Activated CD8-positive, alpha-beta memory T cell treated with anti-CD3 and anti-CD28 coated beads for 1 hour (primary cell): Measurements from ENCODE around the gene TRIOBP.

Source experiments
- DNase-seq, 2 donors: peaks; one replicate each; pipeline ENCODE4 v3.0.0-alpha.2; 2020; ENCODE audit warnings: low read depth in 1 of 2; ENCODE audit errors: extremely low read depth in 1 of 2

TRIOBP gene

GRCh38 chr22:37669586-37669985, 27.3 kb upstream of the TRIOBP start:
- DNase-seq, result no peak

GRCh38 chr22:37672206-37672919, 24.5 kb upstream of the TRIOBP start:
- no peak for DNase-seq

GRCh38 chr22:37672920-37673455, 23.9 kb upstream of the TRIOBP start:
- DNase-seq, result no peak

GRCh38 chr22:37674248-37674647, 22.6 kb upstream of the TRIOBP start:
- no peak for DNase-seq

- peak in 1 of 2 donors; percentile 30 for DNase-seq
Measured at GRCh38 chr22:37674951-37675929, 21.6 kb upstream of the TRIOBP start, which contains the start of gene LGALS1. TSS of gene LGALS1 (plus strand) at chr22:37675636. CDS start at chr22:37675703, 67 bp downstream.

- DNase-seq, result no peak
Measured at GRCh38 chr22:37675930-37676735, 20.7 kb upstream of the TRIOBP start.

GRCh38 chr22:37676736-37677492, 19.9 kb upstream of the TRIOBP start:
- peak; percentile 85 to 90 for DNase-seq

- no peak for DNase-seq
Measured at GRCh38 chr22:37677493-37677974, 19.3 kb upstream of the TRIOBP start.

GRCh38 chr22:37678372-37678771, 18.5 kb upstream of the TRIOBP start:
- no peak for DNase-seq

GRCh38 chr22:37679670-37680069, 17.2 kb upstream of the TRIOBP start:
- no peak for DNase-seq

GRCh38 chr22:37680191-37680851, 16.5 kb upstream of the TRIOBP start:
- no peak for DNase-seq

GRCh38 chr22:37681001-37681424, 15.8 kb upstream of the TRIOBP start:
- DNase-seq, result no peak

GRCh38 chr22:37681556-37682049, 15.2 kb upstream of the TRIOBP start:
- peak in 1 of 2 donors; percentile 56 for DNase-seq

GRCh38 chr22:37684803-37685615, 11.8 kb upstream of the TRIOBP start:
- no peak for DNase-seq

GRCh38 chr22:37686002-37686982, 10.6 kb upstream of the TRIOBP start, which contains the start of gene NOL12:
TSS of gene NOL12 (plus strand) at chr22:37686343. CDS start at chr22:37686393, 50 bp downstream.
- peak; percentile 50 to 54 for DNase-seq

GRCh38 chr22:37690407-37690806, 6.4 kb upstream of the TRIOBP start:
- DNase-seq, result no peak
